Natural killer cell (primary cell): ENCODE data around the gene HINFP. TPM values are rescaled to one million over a fixed set of nuclear protein-coding genes. Genes with fewer than 3 reads are reported as not detected.

Source experiments
- ATAC-seq, 3 donors: fragments of 150-1000 bp in 2 of 3; fragments of 200-7000 bp in 1 of 3; cut with Tn5 transposase; 1 replicate in 1 of 3; 2 replicates in 2 of 3; pipeline ENCODE4 v1.10.0; 2021; ENCODE audit warnings: mild to moderate bottlenecking in 2 of 3, moderate library complexity in 2 of 3
- DNase-seq, 2 donors: peaks; one replicate each; pipeline versions ENCODE4 v3.0.0 to v3.0.0-alpha.2; 2013 to 2021; ENCODE audit warnings: mixed read lengths in 1 of 2
- H3K27ac ChIP-seq: one replicate; pipeline ENCODE4 v1.5.1; 2013; ENCODE audit warnings: mild to moderate bottlenecking, low read length
- H3K27me3 ChIP-seq: one replicate; pipeline ENCODE4 v1.6.1; 2013; ENCODE audit warnings: low read length; ENCODE audit not compliant: control insufficient read depth, insufficient read depth
- H3K36me3 ChIP-seq: one replicate; pipeline ENCODE4 v1.6.1; 2013; ENCODE audit warnings: low read length; ENCODE audit not compliant: control insufficient read depth, insufficient read depth
- H3K4me1 ChIP-seq: one replicate; pipeline ENCODE4 v1.6.1; 2013; ENCODE audit warnings: low read length; ENCODE audit not compliant: control insufficient read depth, insufficient read depth
- H3K4me3 ChIP-seq: one replicate; pipeline ENCODE4 v1.5.1; 2013; ENCODE audit warnings: low read length
- H3K9me3 ChIP-seq: one replicate; pipeline ENCODE4 v1.6.1; 2013; ENCODE audit warnings: low read length; ENCODE audit not compliant: control insufficient read depth, insufficient read depth
- H3K27ac Mint-ChIP-seq, 2 donors: one replicate each; pipeline ENCODE4 v1.8.0; 2022; ENCODE audit warnings: mild to moderate bottlenecking in 2 of 2, mixed read lengths in 2 of 2, moderate library complexity in 1 of 2
- H3K27me3 Mint-ChIP-seq, 2 donors: one replicate each; pipeline ENCODE4 v1.8.0; 2022; ENCODE audit warnings: low read depth in 2 of 2, mixed read lengths in 2 of 2
- H3K36me3 Mint-ChIP-seq: one replicate; pipeline ENCODE4 v1.8.0; 2022; ENCODE audit warnings: mixed read lengths
- H3K4me1 Mint-ChIP-seq, 2 donors: one replicate each; pipeline ENCODE4 v1.8.0; 2022; ENCODE audit warnings: mixed read lengths in 2 of 2
- H3K4me3 Mint-ChIP-seq: one replicate; pipeline ENCODE4 v1.8.0; 2022; ENCODE audit warnings: mild to moderate bottlenecking, moderate library complexity, mixed read lengths
- H3K9me3 Mint-ChIP-seq, 2 donors: one replicate each; pipeline ENCODE4 v1.8.0; 2022; ENCODE audit warnings: mixed read lengths in 2 of 2
- CTCF ChIP-seq: fragments of 200-600 bp; IDR thresholded peaks from one replicate; pipeline ENCODE4 v1.8.0; 2022; ENCODE audit warnings: antibody characterized with exemption
- WGBS: methylation state at CpG from one replicate; pipeline ENCODE4 v1.1.7; 2013; ENCODE audit warnings: missing lambda C conversion rate; ENCODE audit not compliant: insufficient coverage; 5-methylcytosine and 5-hydroxymethylcytosine counted together
- intact Hi-C: fragments of 100-400 bp; cut with micrococcal nuclease; formaldehyde crosslinking; loops from one replicate; pipeline ENCODE4 v1.14.2; 2022
- total RNA-seq, 4 donors: library from RNA; stranded (reverse); fragments of 120-200 nt in 1 of 4; gene quantifications; one replicate each; pipeline versions ENCODE4 v1.2.3 to v1.2.4, GENCODE V29; 2013 to 2022

HINFP gene
- total RNA-seq, 3 donors from 2014 or later (not counting 1 experiment from before 2014, with no cell fraction given): 30.2 to 38.2 (median 31.5) TPM

DNA sequence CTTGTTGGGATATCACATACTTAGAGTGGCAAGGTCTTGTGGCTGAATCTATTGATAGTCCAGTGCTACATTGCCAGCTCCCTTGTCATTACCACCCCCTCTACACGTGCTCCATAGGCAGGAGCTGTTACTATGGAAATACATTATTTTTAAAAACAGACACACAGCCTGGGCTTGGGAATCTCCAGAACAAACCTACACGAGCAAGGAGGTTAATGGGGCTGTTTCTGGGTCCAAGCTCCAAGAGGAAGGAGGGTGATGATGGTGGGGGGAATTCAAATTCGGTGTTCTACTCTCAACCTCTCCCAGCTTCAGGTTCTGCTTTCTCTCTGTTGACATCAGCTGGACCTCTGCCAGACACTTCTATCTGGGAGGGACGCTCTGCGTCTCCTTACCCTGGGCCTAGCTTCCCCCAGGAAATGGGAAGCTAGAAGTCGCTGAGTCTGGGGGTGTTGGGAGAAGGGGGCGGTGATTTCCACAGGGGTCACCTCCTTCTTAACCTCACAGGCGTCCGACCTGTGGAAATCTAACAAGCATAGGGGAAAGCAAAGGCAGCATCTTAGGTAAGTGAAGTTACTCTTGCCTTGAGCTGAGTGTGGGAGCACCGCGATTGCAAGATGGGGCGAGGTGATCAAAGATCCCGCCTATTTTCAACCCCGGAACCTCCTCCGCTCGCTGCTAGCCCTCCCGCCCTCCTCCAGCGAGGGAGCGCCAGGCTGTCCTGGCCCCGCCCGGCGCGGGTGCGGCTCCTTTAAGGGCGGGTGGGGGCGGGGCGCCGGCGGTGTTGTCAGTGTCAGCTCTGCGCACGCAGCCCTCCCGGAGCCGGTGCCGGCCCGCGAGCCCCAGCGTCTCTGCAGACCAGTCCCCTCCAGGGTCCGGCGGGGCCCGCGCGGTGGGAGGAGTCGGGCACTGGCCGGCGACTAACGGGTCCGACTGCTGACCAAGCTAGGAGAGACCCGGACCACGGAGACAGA, 14.5 kb upstream of the HINFP start, which contains the start of gene C2CD2L:
Gene C2CD2L, plus strand, starts transcription at position 781 of the 974 bp plus-strand sequence. CDS start 398 bp downstream, outside the sequence.
- intact Hi-C loops: no loop called here
- peak; percentile 90 to 96 (median 93) for ATAC-seq
- peaks cover 46% of the 10 kb centered on the region for H3K4me1 ChIP-seq

GRCh38 chr11:119107538-119108145, 13.7 kb upstream of the HINFP start:
- H3K27ac ChIP-seq: peak overlapping the region; percentile 60
- TF ChIP-seq CTCF: no peak
- no peaks in the 10 kb centered on the region for H3K36me3 Mint-ChIP-seq
- no peaks in the 10 kb centered on the region for H3K9me3 ChIP-seq
- ATAC-seq (peak; percentile 3 to 29 (median 28)), DNase-seq (peak in 1 of 2 donors; percentile 43)
- intact Hi-C loops: no loop called here
- peaks cover 42% of the 10 kb centered on the region for H3K4me1 ChIP-seq
- H3K27me3 Mint-ChIP-seq: no peaks in the 10 kb centered on the region
- H3K4me1 Mint-ChIP-seq: peaks cover 34 to 39% of the 10 kb centered on the region in 2 donors
- H3K9me3 Mint-ChIP-seq: no peaks in the 10 kb centered on the region
- peaks cover 16% of the 10 kb centered on the region for H3K36me3 ChIP-seq
- peak overlapping the region; percentile 76 for H3K4me3 ChIP-seq
- peak overlapping the region; percentile 79 to 91 for H3K27ac Mint-ChIP-seq
- under 1% methylated on average over 65 of the region's 65 CpGs for WGBS
- no peaks in the 10 kb centered on the region for H3K27me3 ChIP-seq
- H3K4me3 Mint-ChIP-seq: peak overlapping the region; percentile 89

More for the DNA sequence above, 14.5 kb upstream of the HINFP start, which contains the start of gene C2CD2L:
- H3K9me3 ChIP-seq: no peaks in the 10 kb centered on the region
- peak within 1 kb of the TSS; percentile 78 for H3K27ac ChIP-seq
- H3K36me3 ChIP-seq: peaks cover 11% of the 10 kb centered on the region
- H3K4me3 ChIP-seq: peak within 1 kb of the TSS; percentile 76
- peak; percentile 77 to 95 for DNase-seq
- H3K4me1 Mint-ChIP-seq: peaks cover 36 to 43% of the 10 kb centered on the region in 2 donors
- under 1% methylated on average over 43 of the region's 49 CpGs for WGBS
- TF ChIP-seq CTCF: no peak
- no peaks in the 10 kb centered on the region for H3K9me3 Mint-ChIP-seq
- peak within 1 kb of the TSS; percentile 79 to 91 for H3K27ac Mint-ChIP-seq
- peak within 1 kb of the TSS; percentile 89 for H3K4me3 Mint-ChIP-seq
- H3K36me3 Mint-ChIP-seq: no peaks in the 10 kb centered on the region
- no peaks in the 10 kb centered on the region for H3K27me3 ChIP-seq
- no peaks in the 10 kb centered on the region for H3K27me3 Mint-ChIP-seq

DNA sequence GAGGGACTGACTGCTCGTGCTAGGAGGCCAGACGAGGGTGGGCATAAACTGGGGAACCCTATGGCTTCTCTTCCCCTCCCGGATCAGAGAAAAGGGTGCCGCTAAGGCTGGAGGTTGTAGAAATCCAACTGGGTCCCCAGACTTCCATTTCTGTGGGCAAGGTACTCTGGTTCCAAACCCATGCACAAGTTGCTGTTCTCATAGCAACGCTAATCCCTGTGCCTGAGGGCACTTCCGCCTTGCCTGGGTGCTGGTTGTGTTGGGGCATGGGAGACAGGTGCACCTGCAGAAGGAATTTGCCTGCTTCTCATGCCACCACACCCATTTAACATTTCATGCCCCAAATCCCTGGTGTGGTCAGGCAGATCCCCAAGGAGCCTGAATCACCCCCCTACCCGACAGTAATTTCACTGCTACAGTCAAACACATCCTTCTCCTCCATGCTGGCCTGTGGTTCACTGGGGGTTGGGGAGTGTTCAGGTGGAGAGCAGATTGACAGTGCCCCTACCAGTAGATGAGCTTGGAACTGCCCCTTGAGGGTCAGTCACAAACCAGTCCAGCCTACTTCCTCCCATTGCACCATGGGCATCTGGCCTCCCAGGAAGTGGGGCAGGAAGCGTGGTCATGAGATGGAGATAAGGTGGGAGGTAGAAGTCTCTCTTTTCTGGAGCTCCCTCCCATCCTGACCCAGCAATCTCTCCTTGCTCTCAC, 13.1 kb upstream of the HINFP start:
- Histone ChIP-seq H3K27me3 (no peaks in the 10 kb centered on the region), H3K4me1 (peaks cover 35% of the 10 kb centered on the region), H3K4me3 (peak overlapping the region; percentile 76), H3K36me3 (peaks cover 23% of the 10 kb centered on the region), H3K9me3 (no peaks in the 10 kb centered on the region), H3K27ac (no peak overlapping the region)
- peak in 1 of 3 donors; percentile 14 for ATAC-seq
- Mint-ChIP-seq H3K27me3 (no peaks in the 10 kb centered on the region), H3K27ac (peak overlapping the region; percentile 79 to 91), H3K9me3 (no peaks in the 10 kb centered on the region), H3K4me1 (peaks cover 34 to 39% of the 10 kb centered on the region in 2 donors), H3K36me3 (no peaks in the 10 kb centered on the region), H3K4me3 (peak overlapping the region; percentile 89)
- 4% methylated on average over 6 of the region's 8 CpGs for WGBS
- intact Hi-C loops: no loop called here
- peak in 1 of 2 donors; percentile 68 for DNase-seq
- TF ChIP-seq CTCF: no peak
